Measurements from ENCODE around the gene ZBTB8B.

GRCh38 chr1:32498751-32499150, 33.9 kb downstream of the ZBTB8B start:
- no peak for TF ChIP-seq CTCF (tag by site-specific recombination; IDR thresholded peaks at IDR 0.05)
- TF ChIP-seq ZNF302 (tag by site-specific recombination; IDR thresholded peaks at IDR 0.05; ENCODE audit: low read depth), result no peak
- no peak for TF ChIP-seq GFI1B (tag by site-specific recombination; IDR thresholded peaks at IDR 0.05)

All from HEK293 (cell line).